Myocyte (in vitro differentiated cells): ENCODE results near the gene HBG1. TPM values are rescaled to one million over a fixed set of nuclear protein-coding genes. Genes with fewer than 3 reads are reported as not detected.
"Not testable (repeated sequence)": the region's sequence is repeated elsewhere in the genome, so short reads cannot be mapped to it uniquely, and the experiment has no call there.

ENCODE experiments used
- DNase-seq: peaks from one replicate; pipeline ENCODE4 v3.0.0-alpha.2; 2012; ENCODE audit warnings: low read depth
- total RNA-seq: library from RNA; depleted of rRNA; stranded (reverse); fragments of >200 nt; gene quantifications from 2 replicates; pipeline ENCODE4 v1.2.3, GENCODE V29; 2014

Gene HBG1
- total RNA-seq, 1 donor from 2014 or later: not detected

GRCh38 chr11:5277807-5278382, 28.2 kb upstream of the HBG1 start:
- DNase-seq: no peak

- DNase-seq: no peak
These were observed 27.0 kb upstream of the HBG1 start for GRCh38 chr11:5276697-5277096.

- DNase-seq: no peak
These were observed 25.9 kb upstream of the HBG1 start for GRCh38 chr11:5275369-5276110.

GRCh38 chr11:5274395-5274794, 24.7 kb upstream of the HBG1 start:
- DNase-seq: no peak

- DNase-seq: no peak
These were observed 22.8 kb upstream of the HBG1 start for GRCh38 chr11:5272395-5273017.

- no peak for DNase-seq
These were observed 20.1 kb upstream of the HBG1 start, which contains the start of gene HBE1 for GRCh38 chr11:5269715-5270147. Gene HBE1 (minus strand): TSS chr11:5269945. CDS start chr11:5269890, 55 bp downstream.

GRCh38 chr11:5267033-5267563, 17.4 kb upstream of the HBG1 start:
- no peak for DNase-seq

- DNase-seq: no peak
These were observed 17.0 kb upstream of the HBG1 start for GRCh38 chr11:5266609-5267008.

- DNase-seq: no peak
These were observed 16.2 kb upstream of the HBG1 start for GRCh38 chr11:5265832-5266231.

GRCh38 chr11:5258543-5259262, 9.0 kb upstream of the HBG1 start:
- DNase-seq: no peak

GRCh38 chr11:5257296-5257695, 7.6 kb upstream of the HBG1 start:
- DNase-seq: no peak

GRCh38 chr11:5254646-5255413, 5.2 kb upstream of the HBG1 start, which contains the start of gene HBG2:
Gene HBG2 (minus strand): TSS chr11:5254781. CDS start chr11:5254728, 53 bp downstream.
- DNase-seq: not testable (repeated sequence)

GRCh38 chr11:5254023-5254422, 4.4 kb upstream of the HBG1 start:
- not testable (repeated sequence) for DNase-seq

GRCh38 chr11:5253440-5253839, 3.8 kb upstream of the HBG1 start:
- DNase-seq: not testable (repeated sequence)

- no peak for DNase-seq
These were observed 3.2 kb upstream of the HBG1 start for GRCh38 chr11:5252919-5253265.

- no peak for DNase-seq
These were observed 2.7 kb upstream of the HBG1 start for GRCh38 chr11:5252192-5252918.

- no peak for DNase-seq
These were observed 2.1 kb upstream of the HBG1 start for GRCh38 chr11:5251746-5252145.

- DNase-seq: no peak
These were observed 1.0 kb upstream of the HBG1 start for GRCh38 chr11:5250543-5251204.

GRCh38 chr11:5248498-5248897, 1.2 kb downstream of the HBG1 start:
- not testable (repeated sequence) for DNase-seq
